GM18508 (cell line): ENCODE data around the gene SP2.
A peak's percentile ranks its signal among the peaks of the same experiment; 100 is the strongest.

Experiments
- ATAC-seq: cut with Tn5 transposase; IDR thresholded peaks from one replicate; pipeline ENCODE4 v1.9.1; 2021; ENCODE audit warnings: moderate number of reproducible peaks; ENCODE audit not compliant: insufficient read depth, unreplicated experiment

The SP2 gene

GRCh38 chr17:47967607-47968252 lies 71.7 kb downstream of the SP2 start:
- ATAC-seq = no peak

DNA sequence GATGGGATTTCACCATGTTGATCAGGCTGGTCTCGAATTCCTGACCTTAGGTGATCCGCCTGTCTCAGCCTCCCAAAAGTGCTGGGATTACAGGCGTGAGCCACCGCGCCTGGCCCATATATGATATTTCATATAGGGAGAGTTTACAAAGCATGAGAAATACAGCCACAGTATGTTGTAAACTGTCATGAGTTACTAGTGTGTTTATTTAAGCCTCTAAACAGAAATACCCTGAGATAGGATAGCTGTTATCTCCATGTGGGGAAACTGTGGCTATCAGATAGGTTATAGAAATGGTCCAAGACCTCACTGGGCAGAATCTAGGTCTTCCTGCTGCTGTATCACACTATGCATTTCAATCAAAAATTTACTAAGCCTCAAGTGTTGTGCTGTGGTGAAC lies 72.8 kb downstream of the SP2 start:
- no peak for ATAC-seq

DNA sequence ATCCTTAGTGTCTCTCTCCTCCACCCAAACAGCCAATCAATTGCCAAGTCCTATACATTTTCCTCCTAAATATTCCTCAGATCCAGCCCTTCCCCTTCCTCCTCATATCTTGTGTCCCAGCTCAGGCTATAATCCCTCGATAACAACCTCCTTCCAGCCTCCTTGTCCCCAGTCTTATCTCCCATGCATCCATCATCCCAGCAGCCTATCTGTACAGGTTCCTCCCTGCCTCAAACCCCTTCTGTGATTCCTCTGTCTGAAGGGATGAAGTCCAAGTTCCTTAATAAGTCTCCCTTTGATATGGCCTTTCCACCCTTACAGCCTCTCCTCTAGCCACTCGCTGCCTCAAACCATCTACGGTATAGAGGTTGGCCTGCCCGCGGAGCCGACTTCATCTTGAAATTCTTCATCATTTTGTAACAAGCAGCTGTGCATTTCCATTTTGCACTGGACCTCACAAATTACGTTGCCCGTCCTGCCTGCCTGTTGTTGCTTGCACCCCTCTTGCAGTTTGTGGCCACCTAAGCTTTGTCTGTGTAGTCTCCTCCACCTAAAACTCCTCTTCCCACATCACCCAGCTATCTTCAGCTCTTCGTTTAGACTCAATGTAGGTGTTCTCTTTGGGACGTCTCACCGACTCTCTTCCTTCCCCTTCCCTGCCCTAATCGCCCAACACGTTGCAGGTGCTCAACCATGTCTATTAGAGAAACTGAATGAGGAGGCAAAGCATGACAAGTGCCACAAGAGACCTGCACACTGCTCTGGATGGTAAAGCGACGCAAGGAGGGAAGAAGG lies 74.1 kb downstream of the SP2 start:
- ATAC-seq = no peak

DNA sequence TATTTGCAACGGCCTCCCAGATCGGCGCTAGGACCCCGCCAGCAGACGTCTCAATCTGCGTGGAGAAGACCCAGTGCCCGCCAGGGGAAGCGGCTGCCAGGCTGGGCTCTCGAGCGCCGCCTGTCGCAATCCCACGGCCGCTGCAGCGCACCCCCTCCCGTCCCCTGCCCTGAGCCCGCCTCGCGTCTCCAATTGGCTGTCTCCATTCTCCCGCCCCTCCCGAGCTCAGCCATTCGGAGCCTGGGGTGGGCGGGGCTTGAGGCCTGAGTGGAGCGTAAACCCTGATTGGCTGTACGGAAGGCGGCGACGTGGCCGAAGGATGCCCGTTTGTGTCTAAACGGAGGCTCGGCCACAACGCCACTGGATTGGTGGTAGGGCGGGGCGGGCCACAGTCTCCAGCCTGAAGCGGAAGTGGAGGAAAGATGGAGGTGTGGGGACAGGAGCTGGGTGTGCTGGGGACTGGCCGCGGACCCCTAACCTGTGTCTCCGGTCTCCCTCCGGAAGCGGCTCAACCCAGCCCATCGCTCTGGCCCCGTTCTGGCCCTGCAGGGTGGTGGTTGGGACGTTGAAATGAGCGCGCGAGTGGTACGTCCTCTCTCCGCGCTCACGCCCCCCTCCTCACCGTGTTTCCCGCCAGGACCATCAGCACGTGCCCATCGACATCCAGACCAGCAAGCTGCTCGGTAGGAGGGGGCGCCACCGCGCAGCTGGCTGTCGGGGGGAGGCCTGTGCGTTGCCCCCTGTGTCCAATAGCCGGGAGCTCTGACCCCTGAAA lies 74.9 kb downstream of the SP2 start, which contains the start of gene CDK5RAP3:
TSS of gene CDK5RAP3 (plus strand) at position 389 of the 775 bp plus-strand sequence. CDS start at position 423, 34 bp downstream.
- ATAC-seq = peak; percentile 85

GRCh38 chr17:47973541-47973940 lies 77.5 kb downstream of the SP2 start:
- no peak for ATAC-seq

DNA sequence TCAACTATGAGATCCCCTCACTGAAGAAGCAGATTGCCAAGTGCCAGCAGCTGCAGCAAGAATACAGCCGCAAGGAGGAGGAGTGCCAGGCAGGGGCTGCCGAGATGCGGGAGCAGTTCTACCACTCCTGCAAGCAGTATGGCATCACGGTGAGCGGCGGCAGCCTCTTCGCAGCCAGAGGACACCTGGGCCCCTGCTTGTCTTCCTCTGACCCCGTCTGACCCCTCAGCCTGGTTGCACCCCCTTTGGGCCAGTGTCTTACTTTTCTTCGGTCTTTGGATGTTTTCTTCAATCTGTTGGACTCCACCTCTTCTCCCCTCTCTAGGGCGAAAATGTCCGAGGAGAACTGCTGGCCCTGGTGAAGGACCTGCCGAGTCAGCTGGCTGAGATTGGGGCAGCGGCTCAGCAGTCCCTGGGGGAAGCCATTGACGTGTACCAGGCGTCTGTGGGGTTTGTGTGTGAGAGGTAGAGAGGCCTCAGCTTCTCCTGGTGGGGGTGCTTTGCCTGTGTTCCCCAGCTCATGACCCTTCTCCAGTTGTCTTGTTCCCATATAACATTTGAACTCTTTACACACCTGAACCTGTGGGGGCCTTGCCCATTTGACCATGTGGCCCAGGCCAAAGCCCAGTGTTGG lies 79.3 kb downstream of the SP2 start:
- ATAC-seq = no peak

GRCh38 chr17:47975823-47976205 lies 79.8 kb downstream of the SP2 start:
- no peak for ATAC-seq

GRCh38 chr17:47978324-47978723 lies 82.3 kb downstream of the SP2 start:
- no peak for ATAC-seq
